ENCODE results near the gene VPS54. TPM values are rescaled to one million over a fixed set of nuclear protein-coding genes. Genes with fewer than 3 reads are reported as not detected.

VPS54 gene
- polyA plus RNA-seq, 3 donors, result 44.5 to 58.5 (median 46.1) TPM

DNA sequence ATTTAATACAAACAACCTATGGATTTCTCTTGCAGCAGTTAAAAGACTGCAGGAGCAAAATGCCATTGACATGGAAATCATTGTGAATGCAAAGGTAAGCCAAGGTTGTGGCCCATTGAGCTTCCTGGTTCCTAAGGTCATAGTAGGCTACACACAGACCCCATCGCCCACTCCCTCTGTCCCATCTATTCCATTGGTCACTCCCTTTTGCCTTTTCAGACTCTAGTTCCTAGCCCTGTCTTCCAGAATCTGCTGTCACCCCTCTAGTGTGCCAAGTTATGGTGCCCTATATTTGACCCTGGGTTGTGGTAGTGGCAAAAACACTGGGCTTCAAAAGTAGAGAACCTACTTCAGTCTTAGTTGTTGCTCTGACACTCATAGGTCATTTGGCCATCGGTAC, 132.8 kb downstream of the VPS54 start:
- no peak for DNase-seq (ENCODE audit: extremely low read depth in 1 of 11, low read depth in 9 of 11, low spot score in 4 of 11)

DNA sequence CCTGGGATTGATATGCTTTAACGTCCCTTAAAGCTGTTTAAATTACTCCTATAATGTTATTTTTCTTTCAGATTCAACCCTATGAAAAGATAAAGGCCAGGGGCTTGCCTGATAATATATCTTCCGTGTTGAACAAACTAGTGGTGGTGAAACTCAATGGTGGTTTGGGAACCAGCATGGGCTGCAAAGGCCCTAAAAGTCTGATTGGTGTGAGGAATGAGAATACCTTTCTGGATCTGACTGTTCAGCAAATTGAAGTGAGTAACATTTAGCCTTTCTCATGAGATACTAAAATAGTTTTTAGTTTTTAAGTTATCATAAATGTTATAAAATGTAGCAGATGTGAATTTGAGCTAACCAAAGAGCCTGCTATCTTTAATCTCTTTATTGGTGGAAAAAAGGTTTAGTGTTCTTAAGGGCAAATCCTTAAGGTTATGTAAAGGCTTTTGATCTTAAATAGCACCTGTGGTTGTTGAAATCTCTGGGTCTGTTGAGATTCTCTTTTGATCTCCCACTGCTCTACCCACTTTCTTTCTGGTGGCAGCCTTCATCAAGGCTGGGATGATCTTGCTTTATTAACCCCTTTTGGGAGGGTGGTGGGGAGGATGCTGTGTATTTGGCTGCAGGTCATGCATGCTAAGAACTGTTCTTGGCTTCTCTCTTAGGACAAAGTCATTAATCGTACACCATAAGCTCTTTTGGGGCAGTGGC, 136.7 kb downstream of the VPS54 start:
- no peak for DNase-seq (ENCODE audit: extremely low read depth in 1 of 11, low read depth in 9 of 11, low spot score in 4 of 11)

DNA sequence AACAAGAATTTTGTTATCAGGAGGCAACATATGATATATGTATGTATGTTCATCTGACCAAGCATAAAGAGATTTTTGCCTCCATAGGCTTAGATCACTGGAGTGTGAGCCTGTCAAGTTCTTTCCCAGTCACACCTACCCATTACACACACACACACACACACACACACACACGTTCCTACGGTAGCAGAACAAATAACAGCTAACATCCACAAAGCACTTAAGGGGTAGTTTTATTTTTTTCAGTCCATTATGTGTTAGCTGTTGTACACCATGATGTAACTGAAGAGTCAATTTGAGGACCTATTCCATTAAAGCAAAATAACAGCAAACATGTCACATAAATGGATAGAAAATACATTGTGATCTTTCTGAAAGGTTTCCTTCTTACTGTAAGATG, 138.0 kb downstream of the VPS54 start:
- no peak for DNase-seq (ENCODE audit: extremely low read depth in 1 of 11, low read depth in 9 of 11, low spot score in 4 of 11)

DNA sequence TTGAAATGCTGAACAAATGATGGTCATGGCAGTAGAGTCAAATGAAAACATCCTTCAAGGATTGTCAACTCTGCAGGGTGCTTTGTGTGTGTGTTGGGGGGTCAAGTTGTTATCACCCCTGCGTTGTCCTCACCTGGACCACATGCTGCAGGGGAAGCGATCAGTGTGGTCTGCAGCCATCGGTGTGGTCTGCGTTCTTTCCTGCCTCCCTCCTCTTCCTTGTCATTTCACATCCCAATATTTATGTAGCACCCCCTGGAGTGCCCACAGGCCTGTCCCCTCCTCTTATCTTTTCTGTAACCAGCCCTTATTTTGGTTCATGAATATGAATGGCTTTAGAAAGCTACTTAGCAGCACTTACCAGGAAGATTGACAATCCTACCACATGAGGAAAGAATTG, 138.6 kb downstream of the VPS54 start:
- DNase-seq (ENCODE audit: extremely low read depth in 1 of 11, low read depth in 9 of 11, low spot score in 4 of 11), result no peak

DNA sequence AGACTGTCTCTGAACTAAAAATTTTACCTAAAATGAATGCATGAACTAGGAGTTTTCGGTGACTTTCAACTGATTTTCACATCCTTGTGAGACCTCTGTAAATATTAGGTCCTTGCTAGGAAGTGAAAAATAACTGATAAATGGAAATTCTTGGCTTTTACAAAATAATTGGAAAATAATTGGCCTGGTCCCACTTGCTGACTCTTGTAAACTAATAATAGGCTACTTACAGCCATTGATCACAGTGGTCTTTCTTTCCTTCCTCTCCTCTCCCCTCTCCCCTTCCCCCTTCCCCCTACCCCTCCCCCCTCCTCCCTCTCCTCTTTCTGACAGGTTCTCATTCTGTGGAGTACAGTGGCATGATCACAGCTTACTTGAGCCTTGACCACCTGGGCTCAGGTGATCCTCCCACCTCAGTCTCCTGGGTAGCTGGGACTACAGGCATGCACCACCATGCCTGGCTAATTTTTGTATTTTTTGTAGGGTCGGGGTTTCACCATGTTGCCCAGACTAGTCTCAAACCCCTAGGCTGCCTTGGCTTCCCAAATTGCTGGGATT, 139.3 kb downstream of the VPS54 start:
- no peak for DNase-seq (ENCODE audit: extremely low read depth in 1 of 11, low read depth in 9 of 11, low spot score in 4 of 11)

DNA sequence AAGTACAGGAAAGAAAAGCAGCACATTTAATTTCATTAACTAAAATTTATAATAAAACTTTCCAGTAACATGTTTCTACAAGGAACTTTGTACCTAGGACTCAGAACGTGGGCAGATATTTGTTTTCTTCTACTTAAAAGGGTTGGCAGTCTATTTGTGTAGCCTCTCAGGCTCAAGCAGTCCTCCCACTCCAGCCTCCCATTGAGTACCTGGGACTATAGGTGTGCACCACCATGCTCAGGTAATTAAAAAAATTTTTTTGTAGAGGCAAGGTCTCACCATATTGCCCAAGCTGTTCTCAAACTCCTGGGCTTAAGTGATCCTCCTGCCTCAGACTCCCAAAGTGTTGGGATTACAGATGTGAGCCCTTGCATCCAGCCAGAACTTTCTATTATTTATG, 140.7 kb downstream of the VPS54 start:
- DNase-seq (ENCODE audit: extremely low read depth in 1 of 11, low read depth in 9 of 11, low spot score in 4 of 11), result no peak

DNA sequence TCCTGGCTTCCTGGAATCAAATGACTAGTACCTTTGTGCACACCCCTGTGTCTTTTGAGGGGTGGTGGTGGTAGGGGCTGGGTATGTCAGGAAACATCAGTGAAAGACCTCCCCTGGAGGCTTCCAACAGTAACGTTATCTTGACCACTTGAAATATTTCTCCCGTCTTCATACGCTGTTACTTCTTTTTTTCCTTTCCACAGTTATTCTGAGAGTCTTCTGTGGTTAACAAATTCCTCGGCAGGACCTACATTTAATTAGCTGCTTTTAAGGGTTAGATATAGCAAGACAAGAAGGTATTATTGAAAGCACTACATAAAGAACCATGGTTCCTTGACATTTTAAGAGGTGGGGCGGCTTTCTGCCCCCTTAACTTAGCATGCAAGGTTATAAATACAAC, 142.9 kb downstream of the VPS54 start:
- DNase-seq (ENCODE audit: extremely low read depth in 1 of 11, low read depth in 9 of 11, low spot score in 4 of 11), result no peak

DNA sequence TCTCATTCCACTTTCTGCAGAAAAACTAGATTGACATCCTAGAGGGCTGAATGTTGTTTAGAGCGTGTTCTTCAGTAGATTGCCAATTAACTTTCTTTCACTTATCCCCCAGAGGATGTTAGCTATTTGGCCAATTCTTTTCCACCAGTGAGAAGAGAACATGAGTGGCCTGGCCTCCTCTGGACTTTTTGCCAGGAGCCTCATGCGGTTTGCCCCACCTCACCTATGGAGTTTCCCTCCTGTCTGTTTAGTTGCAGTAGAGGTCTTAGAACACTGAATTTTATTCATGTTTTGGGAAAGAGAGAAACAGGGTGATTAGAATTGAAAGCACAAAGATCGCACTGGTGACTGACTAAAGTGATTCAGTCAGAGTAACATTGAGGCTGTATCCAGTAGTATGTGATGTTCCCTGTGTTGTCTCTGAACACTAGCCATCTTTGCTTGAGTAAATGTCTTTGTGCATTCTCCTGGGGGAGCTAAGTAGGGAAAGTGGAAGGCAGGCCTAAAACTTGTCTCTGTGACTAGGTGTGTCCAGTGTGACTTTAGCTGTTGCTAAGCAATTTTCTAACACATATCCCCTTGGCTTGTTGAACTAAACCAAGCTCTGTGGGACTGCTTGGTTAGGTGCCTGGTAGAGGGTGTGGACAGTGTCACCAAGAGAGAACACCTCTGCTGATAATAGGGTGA, 143.5 kb downstream of the VPS54 start:
- no peak for DNase-seq (ENCODE audit: extremely low read depth in 1 of 11, low read depth in 9 of 11, low spot score in 4 of 11)

DNA sequence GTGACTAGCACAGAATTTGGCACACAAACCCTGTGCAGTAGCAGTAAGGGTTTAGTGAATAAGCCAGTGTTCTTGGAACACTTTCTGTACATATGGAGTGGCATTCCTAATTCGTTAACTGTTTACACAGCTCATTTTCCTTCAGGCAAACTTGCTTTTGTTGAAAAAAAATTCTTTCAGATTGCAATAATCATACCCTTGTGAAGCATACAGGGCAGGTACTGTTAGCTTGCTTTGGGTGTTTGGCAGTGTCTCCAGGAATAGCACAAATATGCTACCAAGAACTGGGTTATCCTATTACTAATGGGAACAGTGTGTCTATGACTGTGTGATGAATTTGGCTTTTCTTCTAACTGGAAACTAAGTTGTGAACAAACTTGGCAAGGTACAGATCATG, 144.1 kb downstream of the VPS54 start:
- no peak for DNase-seq (ENCODE audit: extremely low read depth in 1 of 11, low read depth in 9 of 11, low spot score in 4 of 11)

DNA sequence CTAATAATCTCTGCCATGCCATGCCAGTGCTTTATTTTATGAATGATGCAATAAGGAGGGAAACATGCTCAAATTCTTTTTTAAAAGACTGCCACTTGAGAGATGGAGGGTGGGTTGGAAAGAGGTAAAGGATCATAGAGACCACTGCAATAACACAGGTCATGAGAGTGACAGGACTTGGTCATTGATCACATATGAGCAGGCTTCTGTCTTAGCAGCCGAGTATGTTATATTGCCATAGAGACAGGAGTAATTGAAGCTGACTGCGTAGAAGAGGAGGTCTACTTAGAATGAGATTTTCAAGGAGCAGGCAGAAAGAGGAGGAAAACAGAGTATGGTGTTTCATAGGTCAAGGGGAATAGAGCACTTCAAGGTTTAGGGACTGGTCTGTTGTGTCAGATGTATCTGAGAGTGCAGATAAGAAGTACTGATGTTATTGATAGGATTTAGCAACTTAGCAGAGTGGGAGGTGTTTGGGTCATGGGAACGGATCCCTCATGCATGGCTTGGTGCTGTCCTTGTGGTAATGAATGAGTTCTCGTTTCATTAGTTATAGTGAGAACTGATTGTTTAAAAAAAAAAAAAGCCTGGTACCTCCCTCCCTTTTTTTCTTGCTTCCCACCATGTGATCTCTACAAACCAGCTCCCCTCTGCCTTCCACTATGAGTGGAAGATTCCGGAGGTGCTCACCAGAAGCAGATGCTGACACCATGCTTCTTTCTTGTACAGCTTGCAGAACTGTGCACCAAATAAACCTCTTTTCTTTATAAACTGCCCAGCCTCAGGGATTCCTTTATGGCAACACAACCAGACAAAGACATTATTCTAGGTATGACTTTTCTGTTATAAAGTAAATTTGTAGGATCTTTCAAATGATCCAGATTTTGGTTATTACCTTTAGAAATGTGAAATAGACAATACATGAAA, 144.8 kb downstream of the VPS54 start:
- DNase-seq (ENCODE audit: extremely low read depth in 1 of 11, low read depth in 9 of 11, low spot score in 4 of 11), result no peak

DNA sequence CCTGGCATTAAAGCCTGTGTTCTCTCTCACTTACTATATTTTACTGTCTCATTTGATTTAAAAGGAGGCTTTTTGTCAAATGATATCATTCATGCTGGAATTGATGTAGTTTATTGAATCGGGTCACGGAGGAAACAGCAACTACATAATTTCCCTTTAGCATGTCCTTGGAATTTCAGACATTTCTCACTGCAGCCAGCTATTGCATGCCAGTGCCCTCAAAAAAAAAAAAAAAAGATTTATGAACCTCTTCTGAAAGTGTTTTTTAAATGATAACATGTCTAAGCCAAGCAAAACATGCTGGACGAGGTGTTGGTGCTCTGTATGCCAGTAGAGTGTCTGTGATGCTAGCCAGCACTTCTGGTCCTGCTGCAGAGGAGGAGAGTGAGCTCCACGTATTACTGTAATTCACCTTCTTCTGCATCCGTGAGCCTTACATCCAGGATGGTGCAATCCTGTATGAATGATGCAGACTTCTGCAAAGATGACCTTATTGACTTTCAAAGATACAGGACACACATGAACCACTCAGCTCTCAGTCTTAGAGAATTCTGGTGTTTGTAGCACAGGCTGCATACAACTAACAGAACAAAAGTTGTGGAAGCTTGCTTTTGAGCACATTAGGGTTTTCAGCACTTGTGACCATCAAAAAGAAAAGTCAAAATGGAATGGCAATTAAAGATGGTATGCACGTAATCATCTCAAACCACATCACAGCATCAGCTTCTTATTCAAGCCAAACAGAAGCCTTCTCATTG, 146.5 kb downstream of the VPS54 start:
- no peak for DNase-seq (ENCODE audit: extremely low read depth in 1 of 11, low read depth in 9 of 11, low spot score in 4 of 11)

DNA sequence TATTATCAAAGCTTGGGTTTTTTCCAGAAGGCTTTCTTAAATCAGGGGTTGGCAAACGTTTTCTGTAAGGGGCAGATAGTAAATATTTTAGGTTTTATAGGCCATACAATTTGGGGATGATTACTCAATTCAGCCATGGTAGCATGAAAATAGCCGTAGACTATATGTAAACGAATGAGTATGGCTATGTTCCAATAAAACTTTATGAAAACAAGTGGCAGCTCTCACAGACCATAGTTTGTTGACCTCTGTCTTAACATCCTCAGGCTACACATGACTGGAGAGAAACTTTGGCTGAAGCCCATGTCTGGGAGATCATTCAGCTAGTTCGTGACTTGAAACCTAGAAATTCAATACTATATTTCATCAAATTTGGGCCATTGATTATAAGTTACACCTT, 147.4 kb downstream of the VPS54 start:
- DNase-seq (ENCODE audit: extremely low read depth in 1 of 11, low read depth in 9 of 11, low spot score in 4 of 11), result no peak

DNA sequence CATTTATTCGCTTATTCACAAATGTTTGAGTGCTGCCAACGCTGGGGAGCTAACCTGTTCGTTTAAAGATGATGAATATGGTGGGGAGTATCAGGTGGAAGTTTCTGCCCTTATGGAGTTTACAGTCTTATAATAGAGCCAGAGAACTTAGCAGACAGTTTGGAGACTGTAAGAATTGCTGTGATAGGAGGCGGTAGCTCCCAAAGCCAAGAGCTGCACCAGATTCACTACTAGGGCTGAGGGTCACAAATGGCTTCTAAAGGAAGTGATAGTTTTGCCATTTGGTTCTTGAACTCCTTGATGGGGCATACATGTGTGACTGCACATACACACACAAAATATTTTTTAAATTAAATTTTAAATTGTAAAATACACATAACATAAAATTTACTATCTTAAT, 148.5 kb downstream of the VPS54 start:
- DNase-seq (ENCODE audit: extremely low read depth in 1 of 11, low read depth in 9 of 11, low spot score in 4 of 11), result no peak

DNA sequence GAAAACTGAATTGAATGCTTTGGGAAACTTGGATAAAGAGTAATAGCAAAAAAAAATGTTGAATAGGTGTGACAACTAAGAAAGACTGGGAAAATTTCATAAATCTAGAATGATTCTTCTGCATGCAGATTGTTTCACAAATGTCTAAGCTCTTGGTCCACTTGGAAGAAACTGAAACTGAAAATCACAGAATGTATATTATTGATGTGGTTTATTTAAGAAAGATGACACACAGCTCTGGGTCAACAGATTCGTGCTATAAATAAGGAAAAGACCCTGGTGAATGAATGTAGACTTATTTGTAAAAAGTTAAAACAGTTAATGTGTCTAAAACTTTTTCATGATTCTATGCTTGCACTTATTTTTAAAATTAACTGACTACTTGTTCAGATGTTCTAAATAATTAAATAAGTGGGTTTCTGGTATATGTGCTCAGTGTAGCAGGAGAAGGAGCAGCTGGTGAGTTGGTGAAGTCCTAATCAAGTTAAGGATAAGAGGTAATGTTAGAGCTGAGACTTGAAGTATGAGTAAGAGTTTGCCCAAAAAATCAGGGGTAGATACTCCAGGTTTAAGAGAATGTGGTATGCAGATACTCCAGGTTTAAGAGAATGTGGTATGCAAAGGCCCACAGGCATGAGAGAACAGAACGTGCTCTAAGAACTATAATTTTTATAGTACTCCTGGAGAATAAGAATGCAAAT, 153.1 kb downstream of the VPS54 start:
- DNase-seq (ENCODE audit: extremely low read depth in 1 of 11, low read depth in 9 of 11, low spot score in 4 of 11), result no peak

DNA sequence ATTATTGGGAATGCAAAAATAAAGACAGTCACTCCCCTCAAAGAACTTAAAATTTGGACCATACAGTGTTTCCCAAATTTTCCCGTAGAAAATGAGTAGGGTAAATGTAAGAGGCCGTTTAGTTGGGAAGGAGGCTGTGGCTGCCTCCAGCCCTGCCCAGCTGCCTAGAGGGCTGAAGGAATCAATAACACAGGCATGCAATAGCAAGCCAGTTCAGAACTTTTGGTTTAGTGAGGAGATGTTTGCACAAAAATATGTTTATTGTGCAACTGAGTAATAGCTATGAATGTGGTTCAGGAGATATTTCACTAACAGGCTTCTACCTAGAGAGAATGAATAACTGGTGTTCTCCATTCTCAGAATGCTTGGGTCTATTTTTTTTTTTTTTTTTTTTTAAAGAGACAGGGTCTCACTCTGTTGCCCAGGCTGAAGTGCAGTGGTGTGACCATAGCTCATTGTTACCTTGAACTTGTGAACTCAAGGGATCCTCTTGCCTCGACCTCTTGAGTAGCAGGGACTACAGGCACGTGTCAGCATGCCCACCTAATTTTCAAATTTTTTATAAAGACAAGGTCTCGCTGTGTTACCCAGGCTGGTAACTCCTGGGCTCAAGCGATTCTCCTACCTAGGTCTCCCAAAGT, 153.9 kb downstream of the VPS54 start:
- no peak for DNase-seq (ENCODE audit: extremely low read depth in 1 of 11, low read depth in 9 of 11, low spot score in 4 of 11)

DNA sequence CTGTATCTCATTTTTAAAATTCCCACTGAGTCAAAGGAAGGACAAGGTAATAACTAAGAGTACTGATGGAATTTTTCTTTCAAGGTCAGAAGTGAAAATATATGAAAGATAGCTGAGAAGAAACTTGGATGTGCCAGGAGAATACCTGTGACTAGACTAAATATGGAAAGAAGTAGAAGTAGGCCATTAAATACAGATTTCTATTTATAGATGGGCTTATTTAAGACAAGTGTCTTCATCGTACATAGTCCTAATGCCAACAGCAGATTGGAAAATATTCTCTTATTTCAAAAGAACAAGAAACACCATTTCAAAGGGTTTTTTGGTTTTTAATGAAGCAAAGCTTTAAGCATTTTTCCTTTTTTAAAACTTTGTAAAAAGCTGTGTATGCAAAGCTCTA, 155.5 kb downstream of the VPS54 start:
- no peak for DNase-seq (ENCODE audit: extremely low read depth in 1 of 11, low read depth in 9 of 11, low spot score in 4 of 11)

DNA sequence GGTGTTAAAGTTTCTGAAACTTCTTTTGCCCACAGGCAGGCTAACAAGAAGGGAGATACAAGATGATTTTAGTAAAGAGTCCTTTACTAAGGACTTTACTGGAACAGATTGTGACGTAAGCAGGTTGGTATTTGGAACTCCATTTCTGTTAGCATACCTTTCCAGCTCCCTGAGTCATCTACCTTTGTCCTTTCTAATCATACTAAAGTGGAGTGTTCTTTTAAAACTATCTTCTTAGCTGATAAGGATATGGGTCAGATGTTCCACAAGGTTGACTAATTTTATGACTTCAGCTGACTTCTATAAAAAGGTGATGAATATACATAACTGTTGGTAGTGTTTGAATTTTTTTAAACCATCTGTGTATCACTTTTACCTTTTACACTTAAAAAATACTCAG, 156.4 kb downstream of the VPS54 start:
- no peak for DNase-seq (ENCODE audit: extremely low read depth in 1 of 11, low read depth in 9 of 11, low spot score in 4 of 11)
